DMS79 treated with DMSO at 0.1 percent for 48 hours (cell line): ENCODE data around the gene ZFYVE19.
A peak's percentile ranks its signal among the peaks of the same experiment; 100 is the strongest.

Experiments
- DNase-seq: peaks from one replicate; lab custom pipeline; 2025; lab: John Stamatoyannopoulos, UW

Gene ZFYVE19

DNA sequence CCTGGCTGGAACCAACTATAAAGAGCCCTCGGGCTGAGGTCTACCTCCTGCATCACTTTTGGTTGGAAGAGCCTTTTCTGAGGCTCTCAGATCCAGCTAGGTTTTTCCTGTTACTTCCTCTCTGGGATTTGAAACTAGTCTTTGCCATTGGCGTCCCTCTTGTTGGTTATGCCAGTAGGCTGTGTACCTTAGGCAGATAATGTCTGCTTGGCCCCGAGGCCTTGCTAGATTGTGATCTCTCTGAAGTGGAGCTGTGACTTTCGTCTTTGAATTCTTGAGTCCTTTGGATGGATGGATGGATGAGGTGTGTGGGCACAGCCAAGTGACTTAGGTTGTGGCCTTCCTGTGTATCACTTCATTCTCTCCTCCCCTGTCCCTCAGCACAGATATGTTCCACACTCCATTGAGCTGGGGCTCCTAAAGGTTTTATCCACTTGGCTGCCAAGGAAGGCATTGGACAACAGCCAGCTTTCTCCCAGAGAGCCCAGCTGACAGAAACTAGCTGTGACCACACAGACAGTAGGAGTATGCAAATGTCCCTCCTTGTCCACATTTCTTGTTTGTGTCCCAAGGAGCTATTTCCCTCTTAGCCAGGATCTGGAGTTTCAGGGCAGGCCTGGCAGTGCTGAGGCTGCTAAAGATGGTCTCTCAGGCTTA is 8.3 kb downstream of the ZFYVE19 start:
- DNase-seq: peak; percentile 51

DNA sequence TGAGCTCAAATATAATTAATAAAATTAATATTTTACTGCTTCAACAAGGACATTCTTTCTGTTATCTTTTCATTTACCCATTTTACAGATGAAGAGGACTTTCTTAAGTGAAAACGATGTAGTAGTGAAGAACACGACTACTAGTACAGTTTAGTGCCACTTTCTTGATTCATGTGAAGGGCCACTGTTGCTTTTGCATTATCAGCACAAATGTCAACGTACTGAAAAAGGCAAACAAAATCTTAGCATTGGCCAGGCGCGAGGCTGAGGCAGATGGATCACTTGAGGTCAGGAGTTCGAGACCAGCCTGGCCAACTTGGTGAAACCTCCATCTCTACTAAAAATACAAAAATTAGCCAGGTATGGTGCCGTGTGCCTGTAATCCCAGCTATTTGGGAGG is 12.2 kb downstream of the ZFYVE19 start:
- no peak for DNase-seq

DNA sequence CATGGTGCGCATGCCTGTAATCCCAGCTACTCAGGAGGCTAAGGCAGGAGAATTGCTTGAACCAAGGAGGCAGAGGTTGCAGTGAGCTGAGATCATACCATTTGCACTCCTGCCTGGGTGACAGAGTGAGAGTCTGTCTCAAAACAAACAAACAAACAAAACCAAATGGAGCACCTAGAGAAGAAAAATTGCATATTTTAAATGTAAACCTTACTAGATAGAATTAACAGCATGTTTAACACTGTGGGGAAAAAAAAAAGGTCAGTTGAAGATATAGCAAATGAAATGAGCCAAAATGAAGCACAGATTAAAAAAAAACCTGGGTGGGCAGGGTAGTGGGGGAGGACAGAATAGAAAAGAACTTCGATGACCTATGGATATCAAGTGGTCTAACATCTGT is 14.3 kb downstream of the ZFYVE19 start:
- no peak for DNase-seq

DNA sequence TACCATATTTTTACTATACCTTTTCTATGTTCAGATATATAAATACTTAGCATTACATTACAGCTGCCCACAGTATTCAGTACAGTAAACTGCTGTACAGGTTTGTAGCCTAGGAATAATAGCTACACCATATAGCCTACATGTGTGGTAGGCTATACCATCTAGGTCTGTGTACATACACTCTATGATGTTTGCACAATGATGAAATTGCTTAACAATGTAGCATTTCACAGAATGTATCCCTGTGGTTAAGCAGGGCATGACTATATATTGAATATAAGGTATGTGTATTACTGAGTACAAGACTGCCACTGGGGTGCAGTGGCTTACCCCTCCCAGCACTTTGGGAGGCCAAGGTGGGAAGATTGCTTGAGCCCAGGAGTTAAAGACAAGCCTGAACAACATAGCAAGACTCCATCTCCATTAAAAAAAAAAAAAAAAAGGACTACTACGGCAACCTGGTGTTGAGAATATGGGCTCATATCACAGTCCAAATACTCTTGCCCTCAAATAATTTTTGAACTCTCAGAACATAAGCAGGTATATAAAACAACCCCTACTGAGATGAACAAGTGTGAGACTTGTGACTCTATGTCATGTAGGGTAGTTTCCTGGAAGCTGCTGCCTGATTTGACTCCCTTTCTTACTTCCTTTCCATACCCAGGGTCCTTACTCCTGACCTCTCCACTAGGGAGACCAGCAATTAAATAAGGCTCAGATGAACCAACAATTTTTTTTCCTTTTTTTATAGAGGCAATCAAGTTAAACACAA is 16.9 kb downstream of the ZFYVE19 start:
- DNase-seq: no peak

DNA sequence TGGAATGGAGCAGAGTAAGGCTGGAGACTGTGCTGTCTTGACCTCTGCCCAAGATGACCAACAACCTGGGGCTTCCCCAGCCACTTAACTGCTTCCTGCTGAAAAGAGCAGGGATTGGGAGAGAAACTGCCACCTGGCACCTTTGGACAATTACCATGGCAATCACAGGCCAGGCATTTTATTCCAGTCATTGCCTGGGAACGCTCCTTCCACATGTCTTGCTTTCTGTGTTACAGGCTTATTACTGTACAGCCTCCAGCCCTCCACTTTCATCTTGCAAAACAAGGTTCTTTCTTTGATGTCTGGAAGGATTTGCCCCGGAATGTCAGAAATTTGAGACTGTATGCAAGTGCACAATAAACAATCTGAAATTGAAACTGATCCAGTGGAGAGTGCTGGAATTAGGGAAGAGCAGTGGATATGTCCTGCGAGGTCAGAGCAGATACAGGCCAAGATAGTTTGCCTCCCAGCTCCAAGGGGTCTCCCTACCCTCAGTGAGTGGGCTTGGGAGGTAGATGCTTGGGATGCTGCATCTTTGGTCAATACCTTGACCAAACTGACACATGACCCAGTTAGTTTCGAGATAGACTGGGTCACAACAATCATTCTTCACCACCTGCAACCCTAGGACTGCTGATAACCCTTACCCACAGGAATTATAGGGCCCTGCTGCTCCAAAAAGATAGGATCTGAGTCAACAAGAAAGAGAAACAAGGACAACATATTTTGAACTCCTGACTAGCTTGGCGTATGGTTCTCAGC is 19.0 kb downstream of the ZFYVE19 start:
- no peak for DNase-seq

DNA sequence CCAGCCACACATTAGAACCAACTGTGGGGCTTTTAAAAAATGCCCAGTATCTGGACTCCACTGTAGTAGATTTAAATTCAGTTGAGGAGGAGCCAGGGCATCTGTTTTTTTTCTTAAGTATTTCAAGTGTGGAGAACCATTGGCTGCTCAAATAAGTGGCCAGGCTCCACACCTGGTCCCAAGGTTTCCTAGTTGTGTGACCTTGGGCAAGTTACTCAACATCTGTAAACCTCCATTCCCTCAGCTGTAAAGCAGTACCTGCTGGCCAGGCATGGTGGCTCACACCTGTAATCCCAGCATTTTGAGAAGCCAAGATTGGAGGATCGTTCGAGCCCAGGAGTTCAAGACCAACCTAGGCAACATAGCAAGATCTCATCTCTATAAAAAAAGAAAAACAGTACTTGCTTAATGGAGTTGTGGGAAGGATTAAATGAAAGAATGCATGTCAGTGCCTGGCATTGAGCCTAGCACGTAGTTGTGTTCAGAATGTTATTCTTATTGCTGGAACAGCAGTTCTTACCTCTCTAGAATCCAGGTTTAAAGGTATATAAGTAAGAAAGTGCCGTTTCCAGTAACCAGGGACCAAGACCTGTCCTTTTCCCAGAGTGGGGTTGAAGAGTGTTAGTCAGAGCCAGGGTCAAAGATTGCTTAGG is 19.7 kb downstream of the ZFYVE19 start:
- no peak for DNase-seq

DNA sequence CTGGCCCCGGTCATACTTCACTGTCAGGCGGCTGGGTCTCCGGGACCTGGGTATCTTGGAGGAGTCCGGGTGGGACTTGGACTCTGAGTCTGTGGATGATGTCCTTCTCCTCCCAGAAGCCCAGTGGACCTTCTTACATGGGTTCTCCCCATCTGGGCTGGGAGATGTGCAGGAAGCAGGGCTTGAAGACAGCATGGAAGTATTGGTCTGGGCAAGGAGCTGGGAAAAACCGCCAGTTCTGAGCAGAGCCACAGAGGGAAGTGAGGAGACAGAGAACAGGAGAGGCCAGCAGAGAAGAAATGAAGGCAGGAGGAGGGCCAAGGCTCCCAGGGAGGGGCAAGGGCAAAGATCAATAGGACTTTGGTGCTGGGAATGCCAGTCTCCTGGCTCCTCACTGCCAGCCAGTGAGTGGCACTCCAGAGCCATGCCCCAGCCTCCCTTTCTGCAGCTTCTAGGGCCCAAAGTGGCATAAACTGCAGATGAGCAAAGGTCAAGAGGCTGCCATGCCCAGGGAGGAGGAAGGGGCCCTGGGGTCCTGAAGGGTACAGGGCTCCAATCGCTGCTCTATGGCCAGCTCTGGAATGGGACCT is 21.7 kb downstream of the ZFYVE19 start, which contains the start of gene PPP1R14D:
PPP1R14D (minus strand) TSS at position 262 of the 590 bp plus-strand sequence; CDS start at position 195, 67 bp downstream.
- no peak for DNase-seq

DNA sequence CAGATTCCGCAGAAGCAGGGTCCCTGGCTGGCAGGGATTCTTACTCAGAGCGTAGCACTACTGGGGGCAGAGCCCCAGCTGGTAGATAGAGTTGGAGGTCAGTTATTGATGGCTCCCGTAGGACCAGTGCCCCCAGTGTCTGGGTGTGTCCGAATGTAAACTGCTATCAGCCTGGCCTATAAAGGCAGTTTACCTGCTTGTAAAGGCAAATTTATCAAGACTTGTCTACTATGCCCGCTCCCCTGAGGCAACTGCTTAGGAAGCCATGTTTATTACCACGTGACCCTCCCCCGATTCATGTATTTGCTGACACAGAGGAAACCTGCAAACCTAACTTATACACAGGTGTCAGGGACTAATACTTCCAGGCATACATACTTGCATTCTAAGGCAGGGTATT is 22.2 kb downstream of the ZFYVE19 start:
- DNase-seq: no peak

DNA sequence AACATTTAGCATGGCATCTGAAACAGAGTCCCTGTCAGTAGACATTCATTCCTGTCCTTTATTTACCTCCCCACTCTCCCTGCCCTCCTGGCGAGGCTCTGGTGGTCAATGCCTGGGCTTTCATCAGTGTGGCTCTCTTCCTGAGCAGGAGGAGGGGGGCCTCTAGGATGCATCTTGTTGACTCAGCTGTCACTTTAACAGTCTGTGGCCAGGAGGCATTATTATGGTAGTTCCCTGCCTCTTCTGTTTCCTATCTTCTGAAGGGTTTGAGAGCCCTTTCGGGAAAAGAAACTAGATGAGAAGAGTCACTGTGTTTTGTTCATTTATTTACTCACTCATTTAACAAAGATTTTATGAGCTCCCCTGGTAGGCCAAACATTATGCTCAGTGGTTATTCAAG is 24.0 kb downstream of the ZFYVE19 start:
- DNase-seq: peak; percentile 68

DNA sequence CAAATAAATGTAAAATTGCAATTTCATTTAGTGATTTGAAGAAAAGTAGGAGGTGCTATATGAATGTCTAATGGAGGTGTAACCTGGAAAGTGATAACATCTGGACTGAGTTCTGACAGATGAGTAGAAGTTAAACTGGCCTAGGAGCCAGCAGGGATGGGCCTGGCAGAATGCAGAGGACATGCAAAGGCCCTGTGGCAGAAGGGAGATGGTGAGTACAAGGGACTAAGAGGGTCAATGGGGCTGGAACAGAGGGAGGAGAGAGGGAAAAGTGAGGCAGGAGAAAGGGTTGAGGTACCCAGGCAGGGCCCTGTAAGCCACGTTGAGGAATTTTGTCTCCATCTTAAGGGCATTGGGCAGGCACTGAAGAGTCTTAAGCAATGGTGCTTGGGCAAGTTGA is 25.0 kb downstream of the ZFYVE19 start:
- no peak for DNase-seq

DNA sequence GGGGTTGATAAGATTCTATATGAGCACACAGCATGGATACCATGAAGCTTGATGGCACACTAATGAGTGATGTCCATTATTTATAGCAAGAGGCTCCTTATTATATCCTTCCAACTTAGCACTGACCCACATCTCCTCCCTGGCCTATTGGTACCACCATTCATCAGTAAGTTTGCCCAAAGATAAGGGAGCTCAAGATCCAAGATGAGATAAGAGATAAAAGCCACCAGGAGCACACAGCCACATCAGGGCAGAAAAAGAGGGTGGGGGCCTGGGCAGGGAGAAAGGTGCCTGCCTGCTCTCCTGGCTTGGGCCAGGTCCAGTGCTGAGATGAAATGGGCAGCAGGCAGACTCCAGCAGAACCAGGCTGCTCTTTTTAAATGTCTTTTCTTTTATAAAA is 26.0 kb downstream of the ZFYVE19 start:
- DNase-seq: no peak

DNA sequence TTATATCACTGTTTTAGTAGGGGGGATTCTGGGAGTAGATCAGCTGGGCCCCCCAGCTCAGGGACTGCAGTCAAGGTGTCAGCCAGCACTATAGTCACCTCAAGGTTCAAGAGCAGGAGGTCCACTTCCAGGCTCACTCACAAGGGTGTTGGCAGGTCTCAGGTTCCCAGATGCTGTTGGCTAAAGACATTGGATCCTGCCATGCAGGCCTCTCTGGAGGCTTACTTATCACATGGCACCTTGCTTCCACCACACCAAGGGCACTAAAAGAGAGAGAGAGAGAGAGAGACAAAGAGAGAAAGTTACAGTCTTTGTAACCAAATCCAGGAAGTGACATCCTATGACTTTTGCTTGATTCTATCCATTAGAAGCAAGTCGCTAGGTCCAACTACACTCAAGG is 29.1 kb downstream of the ZFYVE19 start:
- DNase-seq: no peak

DNA sequence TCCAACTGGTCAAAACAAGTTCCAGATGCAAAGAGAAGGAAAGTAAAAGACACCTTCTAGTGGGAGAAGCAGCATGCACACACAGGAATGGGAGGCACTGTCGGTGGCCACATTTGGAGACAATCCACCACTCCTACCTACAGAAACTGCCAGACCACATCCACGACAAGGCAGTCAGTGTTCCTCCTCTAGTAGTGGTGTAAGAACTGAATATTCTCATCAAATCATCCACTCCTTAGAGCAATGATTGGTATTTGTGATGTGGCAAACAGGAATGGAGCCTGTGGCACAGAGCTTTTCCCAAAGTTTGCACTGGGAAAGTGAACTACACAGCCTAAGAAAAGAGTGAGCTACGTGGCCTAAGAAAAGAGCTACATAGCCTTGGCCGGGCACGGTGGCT is 31.9 kb downstream of the ZFYVE19 start:
- DNase-seq: no peak

DNA sequence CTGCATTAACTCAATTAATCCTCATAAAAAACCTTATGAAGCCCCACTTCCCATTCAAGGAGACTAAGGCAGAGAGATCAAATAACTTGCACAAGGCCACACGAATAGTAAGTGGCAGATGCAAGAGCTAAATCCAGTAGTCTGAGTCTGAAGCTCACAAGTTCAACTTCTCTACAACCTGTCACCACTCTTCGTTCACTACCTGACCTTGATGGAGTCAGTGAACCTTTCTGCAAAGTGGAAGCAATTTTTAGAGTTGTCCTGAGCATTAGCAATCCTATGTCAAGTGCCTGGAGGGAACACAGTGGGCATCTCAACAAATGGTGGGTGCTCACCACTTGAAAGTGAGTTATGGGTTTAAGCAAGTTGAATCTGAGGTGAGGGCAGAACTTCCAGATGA is 34.9 kb downstream of the ZFYVE19 start:
- no peak for DNase-seq

DNA sequence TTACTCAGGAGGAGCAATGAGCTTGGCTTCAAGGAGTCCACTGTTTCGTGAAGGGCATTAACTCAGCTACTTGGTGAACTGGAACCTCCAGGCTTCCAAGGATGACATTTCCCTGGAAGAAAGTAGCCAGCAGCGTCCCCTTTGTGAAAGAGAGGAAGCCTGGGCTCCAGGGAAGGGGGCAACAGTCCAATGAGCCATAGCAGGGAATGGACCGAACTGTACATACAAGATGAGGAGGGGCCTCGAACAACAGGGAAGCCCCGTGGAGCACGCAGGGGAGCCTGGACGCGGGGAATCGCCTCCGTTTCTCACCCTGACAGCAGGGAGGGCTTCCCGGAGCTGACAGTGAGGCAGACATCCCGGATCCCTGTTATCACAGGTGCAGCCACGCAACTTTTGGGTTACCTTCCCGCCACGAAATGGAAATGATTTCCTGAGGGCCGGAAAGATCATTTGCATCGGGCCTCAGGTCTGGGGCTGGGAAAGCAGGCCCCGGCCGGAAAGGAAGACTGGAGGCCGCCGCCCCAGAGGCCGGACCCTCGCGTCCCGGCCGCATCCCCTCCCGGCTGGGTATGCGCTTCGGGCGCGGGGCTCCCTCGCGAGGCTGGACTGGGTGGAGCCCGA is 36.5 kb downstream of the ZFYVE19 start:
- DNase-seq: no peak

DNA sequence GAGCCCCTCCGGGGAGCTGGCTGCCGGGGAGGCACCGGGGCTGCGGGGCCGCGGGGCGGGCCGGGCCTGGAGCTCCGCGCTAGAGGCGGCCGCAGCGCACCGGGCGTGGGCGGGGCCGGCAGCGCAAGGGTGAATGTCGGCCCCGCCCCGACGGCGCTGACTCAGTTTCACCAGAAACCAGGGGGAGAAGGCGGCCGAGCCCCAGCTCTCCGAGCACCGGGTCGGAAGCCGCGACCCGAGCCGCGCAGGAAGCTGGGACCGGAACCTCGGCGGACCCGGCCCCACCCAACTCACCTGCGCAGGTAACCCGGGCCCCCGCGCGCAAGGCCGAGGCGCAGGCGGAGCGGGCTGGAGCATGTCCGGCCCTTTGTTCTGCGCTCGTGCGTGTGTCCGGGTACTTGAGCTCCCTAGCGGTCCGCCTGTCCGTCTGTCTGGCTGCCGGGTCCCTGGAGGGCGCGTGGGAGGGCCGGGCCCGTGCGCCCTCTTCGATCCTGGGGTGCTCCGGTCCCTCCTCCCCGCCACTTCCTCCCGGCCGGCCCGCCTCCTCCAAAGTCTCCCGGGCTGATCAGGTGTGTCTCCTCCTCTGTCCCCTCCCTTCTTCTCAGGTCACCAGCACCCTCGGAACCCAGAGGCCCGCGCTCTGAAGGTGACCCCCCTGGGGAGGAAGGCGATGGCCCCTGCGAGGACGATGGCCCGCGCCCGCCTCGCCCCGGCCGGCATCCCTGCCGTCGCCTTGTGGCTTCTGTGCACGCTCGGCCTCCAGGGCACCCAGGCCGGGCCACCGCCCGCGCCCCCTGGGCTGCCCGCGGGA is 37.2 kb downstream of the ZFYVE19 start, which contains the start of gene SPINT1:
SPINT1 (plus strand) TSS at position 164 of the 811 bp plus-strand sequence; CDS start at position 671, 507 bp downstream.
- DNase-seq: no peak

DNA sequence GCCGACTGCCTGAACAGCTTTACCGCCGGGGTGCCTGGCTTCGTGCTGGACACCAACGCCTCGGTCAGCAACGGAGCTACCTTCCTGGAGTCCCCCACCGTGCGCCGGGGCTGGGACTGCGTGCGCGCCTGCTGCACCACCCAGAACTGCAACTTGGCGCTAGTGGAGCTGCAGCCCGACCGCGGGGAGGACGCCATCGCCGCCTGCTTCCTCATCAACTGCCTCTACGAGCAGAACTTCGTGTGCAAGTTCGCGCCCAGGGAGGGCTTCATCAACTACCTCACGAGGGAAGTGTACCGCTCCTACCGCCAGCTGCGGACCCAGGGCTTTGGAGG is 37.8 kb downstream of the ZFYVE19 start:
- no peak for DNase-seq

DNA sequence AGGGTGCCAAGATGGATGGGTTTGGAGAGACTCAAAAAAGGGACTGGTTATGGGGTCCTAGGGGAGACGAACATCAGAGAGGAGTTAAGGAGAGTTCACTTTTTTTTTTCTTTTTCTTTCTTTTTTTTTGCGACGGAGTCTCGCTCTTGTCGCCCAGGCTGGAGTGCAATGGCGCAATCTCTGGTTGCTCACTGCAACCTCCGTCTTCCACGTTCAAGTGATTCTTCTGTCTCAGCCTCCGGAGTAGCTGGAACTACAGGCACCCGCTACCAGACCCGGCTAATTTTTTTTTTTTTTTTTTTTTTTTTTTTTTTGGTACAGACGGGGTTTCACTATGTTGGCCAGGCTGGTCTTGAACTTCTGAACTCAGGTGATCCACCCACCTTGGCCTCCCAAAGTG is 38.1 kb downstream of the ZFYVE19 start:
- DNase-seq: no peak

DNA sequence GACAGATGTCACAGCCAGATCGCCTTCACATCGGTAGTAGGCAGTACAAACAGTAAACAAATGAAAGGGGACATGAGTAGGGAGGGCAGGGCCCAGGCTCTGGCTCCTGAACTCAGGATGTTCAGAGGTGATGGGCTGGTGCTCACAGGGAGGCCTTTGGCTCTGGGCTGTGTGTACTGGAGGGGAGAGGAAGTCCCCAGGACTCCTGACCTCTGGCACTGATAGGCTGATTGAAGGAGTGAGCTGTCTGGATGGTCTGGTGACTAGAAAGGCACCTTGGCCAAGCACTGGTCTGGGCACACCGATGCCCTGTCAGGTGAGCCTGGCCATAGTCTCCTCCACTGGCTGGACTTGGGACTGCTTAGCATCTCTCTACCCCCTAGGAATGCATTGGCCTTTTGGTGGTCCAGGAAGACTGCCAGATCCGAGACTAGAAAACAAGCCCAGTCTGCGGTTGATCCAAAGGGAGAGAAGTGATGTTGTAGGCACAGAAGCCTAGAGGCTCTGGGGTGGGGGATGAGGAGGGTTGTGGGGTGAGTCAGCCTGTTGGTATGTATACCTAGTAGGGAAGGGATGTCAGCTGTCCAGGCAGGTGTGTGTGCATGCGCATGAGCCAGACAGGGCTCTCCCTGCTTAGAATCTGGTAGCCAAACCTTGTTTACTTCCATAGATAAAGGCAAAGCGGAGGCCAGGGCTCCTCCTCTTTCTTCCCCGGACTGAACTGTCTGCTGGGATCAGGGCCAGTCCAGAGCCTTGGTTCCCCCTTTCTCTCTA is 38.8 kb downstream of the ZFYVE19 start:
- DNase-seq: no peak

DNA sequence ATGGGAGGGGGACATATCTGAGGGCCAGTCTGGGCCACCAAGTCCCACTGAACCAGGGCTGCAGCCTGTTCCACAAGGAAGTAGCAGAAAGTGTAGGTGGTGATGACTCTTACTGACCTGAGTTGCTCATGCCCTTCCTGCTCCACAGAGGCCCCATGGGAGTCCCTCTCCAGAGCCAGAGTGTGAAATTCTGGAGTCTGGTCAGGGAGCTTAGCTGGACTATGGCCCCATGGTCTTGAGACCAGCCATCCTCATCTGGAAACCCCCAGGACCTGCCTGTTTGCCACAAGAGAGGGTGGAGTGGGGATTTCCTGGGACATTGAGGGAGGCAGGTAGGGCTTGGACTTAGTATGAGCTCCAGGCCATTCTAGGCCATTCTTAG is 39.9 kb downstream of the ZFYVE19 start:
- DNase-seq: no peak
